GM21717 (cell line): ENCODE results near the gene ANKRD7.
"Not testable (repeated sequence)": the region's sequence is repeated elsewhere in the genome, so short reads cannot be mapped to it uniquely, and the experiment has no call there.

Experiments used
- ATAC-seq: cut with Tn5 transposase; IDR thresholded peaks from one replicate; pipeline ENCODE4 v1.9.1; 2021; ENCODE audit warnings: mild to moderate bottlenecking, moderate library complexity; ENCODE audit not compliant: unreplicated experiment

ANKRD7 gene

DNA sequence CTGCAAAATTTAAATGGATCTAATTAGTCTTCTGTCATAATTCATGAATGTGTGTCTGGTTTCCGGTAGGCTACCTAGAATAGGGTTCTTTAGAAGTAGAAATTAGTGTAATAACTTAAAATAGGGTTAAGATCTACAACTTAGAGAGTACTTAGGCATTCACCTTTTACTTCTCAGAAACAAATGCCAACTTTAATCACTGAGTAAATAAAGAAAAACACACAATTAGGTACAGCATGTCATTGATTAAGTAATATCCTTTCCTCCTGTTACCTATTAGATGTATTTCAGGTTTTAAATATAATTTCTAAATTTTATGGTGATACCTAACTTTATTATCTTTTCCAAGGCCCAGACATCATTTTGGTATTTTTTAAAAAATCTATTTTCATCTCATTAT, 9.3 kb downstream of the ANKRD7 start:
- ATAC-seq: no peak

DNA sequence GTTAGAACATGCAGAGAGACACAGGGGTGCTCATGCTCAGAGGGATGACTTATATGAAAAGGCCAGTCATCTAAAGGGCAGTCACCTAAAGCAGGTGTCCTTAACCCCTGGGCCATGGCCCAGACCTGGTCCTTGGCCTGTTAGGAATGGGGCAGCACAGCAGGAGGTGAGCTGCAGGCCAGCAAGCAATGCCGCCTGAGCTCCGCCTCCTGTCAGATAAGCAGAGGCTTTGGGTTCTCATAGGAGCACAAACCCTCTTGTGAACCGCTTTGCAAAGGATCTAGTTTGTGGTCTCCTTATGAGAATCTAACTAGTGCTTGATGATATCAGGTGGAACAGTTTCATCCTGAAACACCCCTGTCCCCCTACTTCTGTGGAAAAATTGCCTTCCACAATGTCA, 14.5 kb downstream of the ANKRD7 start:
- ATAC-seq: no peak

DNA sequence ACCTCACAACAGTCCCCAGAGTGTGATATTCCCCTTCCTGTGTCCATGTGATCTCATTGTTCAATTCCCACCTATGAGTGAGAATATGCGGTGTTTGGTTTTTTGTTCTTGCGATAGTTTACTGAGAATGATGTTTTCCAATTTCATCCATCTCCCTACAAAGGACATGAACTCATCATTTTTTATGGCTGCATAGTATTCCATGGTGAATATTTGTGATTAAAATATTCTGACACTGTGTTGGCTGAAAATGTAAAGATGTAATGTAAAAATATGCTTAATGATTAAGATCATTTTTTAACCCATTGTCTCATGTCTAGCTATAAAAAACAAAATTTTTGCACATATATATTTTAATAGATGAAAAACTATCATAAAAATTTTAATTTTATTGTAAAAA, 15.8 kb downstream of the ANKRD7 start:
- ATAC-seq: not testable (repeated sequence)

DNA sequence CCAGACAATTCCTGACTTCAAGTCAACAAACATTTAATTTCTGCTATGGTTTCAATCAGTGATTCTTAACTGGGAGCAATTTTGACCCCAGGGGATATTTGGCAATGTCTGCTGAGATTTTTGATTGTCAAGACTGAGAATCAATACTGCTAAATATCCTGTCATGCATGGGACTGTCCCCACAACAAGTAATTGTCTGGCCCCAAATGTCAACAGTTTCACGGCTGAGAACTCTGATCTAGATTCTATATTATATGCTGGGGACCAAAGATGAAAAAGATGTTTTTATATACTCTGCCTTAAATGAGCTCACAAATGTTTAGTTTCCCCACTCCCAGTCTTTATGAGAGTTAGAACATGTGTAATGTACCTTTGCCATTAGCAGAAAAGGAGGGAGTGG, 19.2 kb downstream of the ANKRD7 start:
- ATAC-seq: no peak

DNA sequence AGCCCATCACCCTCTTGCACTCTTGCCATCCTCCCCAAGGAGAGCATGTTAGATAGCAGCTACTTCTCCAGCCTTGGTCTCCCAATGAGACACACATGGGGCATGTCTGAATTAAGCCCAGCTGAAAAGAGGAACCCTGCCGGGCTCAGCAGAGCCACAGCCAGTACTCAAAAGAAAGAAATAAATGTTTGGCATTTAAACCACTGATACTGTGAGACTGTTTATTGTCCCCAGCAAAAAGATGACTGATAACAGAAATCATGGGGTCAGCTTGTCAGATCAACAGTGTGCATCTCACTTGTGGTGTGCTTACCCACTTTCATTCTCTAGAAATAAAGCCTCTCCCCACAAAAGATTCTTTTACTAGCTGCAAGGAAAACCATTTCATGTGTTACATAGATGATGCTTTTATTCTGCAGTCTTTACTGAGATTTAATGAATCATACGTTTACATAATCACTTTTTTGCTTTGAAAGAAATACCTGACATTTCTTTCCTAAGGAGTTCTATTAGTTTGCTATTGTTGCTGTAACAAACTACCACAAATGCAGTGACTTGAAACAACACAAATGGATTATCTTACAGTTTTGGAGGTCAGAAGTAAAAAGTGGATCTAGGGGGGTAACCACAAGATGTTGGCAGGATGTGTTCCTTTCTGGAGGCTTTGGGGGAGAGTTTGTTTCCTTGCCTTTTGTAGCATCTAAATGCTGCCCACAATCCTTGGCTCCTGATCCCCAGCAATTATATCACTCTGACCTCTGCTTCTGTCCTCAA, 20.9 kb downstream of the ANKRD7 start:
- ATAC-seq: no peak

DNA sequence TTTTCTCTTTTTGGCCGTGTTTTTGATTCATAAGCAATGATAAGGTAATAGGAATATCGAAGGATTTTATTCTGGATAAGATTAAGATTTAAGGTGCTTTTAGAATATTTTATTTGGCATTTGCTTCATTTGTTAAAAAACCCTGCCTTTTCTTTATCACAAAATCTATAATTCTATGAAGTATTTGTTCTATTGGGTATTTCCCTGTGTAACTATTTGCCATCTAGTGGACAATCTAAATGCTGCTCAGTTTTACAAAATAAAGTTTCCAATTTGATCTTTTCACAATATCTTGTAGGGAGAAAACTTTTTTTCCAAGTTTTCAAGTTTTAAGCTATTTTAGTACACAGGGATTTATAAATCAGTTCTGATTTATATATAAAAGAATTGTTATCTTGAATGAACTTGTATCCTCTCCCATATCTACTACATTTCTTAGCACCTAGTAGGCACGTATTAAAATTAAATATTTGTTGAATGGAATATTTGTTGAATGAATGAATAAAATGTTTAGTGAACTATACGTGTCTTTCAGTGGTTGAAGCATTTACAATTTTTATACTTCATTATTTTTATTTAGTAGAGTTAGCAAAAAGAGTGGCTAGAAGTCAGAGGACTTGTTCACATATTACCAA, 26.5 kb downstream of the ANKRD7 start:
- no peak for ATAC-seq

DNA sequence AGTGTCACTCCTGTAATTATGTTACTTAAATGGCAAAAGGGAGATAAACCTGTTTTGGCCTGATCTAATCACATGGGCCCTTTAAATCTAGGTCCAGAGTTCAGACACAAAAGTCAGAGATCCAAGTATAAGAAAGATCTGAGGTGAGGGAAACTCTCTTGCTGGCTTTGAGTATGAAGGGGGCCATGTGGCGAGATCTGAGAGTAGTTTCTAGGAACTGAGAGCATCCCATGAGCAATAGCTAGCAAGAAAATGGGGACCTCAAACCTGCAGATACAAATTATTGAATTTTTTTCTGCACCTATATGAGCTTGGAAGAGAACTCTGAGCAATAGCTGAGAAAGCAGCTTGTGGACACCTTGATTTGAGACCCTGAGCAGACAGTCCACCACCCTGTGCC, 27.6 kb downstream of the ANKRD7 start:
- no peak for ATAC-seq

DNA sequence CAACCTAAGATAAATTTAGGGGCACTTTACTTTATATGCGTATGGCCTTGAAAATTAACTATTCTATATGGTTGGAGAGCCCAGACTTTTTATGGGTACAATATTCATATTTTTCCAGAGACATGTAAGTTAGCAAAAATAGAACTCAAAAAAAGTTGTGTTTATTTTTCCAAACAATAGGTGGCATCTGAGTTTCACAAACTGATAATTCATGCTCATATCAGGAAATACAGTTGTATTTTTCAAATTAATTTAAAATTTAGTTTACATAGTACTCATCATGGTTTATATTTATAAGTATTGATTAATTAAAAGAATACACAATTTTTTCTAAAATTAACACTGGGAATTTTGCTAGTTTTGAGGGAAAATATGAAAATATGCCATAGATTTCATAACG, 34.6 kb downstream of the ANKRD7 start:
- no peak for ATAC-seq

DNA sequence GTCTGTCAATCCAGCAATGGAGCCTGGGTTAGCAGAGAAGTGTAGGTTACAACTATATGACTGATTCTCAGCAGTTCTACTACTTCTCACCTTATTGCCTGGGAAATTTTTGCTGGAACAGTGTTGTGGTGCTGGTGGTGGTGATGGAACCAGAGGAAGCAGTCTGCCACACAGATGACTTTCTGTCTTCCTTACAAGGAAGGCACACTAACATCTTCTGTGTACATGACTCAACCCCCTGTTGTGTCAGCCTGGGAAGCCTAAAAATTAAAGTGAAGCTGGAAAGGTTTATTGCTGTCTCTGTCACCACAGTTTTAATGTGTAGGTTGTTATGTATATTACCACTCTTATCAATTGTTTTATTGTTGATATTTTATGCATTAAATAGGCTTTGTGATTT, 40.3 kb downstream of the ANKRD7 start:
- ATAC-seq: no peak

DNA sequence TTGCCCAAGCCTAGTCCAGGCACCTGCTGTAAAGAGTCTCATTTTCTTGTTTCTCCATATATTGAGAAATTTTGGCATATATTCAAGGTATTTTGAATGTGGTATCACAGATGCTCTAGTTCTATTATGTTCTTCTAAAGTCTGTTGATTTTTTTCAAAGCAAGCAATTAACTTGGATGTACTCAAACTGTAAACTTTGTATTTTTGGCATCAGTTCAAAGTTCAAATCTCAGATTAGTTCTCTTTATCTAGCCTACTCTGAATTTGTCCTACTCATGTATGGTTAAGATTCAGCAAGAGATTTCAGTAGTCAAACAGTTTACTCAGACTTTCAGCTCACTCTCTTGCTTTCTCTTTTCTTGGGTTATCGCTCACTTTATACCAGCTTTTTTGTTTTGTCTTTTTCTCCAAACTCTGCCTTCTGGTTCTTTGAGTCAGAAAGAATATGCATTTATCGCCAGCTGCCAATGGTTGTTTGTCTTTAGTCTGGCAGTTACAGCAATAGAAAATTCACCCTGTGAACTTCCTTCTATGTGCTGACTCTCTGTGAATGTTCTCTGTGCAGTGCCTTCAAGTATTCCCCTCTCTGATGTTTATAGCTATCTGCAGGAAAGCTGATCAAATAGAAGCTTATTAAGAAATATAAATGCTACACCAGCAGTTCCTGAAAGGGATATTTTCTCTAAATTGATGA, 56.0 kb downstream of the ANKRD7 start:
- no peak for ATAC-seq

DNA sequence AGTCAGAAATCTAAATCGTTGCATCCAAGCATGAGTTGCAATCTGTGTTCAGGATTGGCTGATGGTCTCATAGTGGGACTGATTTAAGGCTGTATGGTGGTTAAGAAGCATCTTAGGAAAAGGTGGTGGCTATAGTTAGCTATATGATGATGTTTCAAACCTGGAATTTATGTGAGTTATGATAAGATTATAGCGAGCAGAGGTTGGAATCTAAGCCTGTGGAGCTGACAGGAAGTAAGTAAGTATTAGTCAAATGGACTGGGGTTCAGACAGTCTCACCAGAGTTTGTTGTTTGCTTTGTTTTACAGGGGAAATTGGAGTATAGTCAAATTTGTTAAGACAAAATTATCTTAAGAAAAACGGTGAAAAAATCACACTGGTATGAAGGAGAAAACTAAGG, 56.7 kb downstream of the ANKRD7 start:
- no peak for ATAC-seq

DNA sequence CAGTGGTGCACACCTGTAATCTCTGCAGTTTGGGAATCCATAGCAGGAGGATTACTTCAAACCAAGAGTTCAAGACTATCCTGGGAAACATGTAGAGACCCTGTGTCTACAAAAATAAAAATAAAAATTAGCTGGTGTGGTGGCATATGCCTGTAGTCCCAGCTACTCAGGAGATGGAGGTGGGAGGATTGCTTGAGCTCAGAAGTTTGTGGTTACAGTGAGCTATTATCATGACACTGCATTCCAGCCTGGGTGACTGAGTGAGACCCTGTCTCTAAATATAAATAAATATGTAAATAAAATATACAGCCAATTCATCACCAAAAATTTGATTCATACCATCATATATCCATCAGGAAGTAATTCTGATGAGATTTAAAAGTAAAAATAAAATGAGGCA, 60.9 kb downstream of the ANKRD7 start:
- ATAC-seq: no peak

DNA sequence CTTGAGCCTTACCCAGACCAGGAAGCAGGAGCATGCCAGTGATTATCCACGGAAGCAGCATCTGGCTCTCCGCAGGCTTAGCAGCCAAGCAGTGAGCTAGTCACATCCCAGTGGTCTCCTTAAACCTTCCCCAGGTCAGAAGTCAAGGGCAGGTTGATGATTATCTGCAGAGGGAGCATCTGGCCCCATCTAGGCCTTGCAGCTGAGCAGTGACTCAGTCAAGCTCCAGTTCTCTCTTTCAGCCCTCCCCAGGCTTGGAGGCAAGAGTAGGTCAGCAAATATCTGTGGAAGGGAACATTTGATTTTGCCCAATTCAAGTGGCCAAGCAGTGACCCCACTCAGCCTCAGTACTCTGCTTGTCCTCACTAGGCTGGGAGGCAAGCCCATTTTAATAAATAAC, 61.6 kb downstream of the ANKRD7 start:
- ATAC-seq: no peak

DNA sequence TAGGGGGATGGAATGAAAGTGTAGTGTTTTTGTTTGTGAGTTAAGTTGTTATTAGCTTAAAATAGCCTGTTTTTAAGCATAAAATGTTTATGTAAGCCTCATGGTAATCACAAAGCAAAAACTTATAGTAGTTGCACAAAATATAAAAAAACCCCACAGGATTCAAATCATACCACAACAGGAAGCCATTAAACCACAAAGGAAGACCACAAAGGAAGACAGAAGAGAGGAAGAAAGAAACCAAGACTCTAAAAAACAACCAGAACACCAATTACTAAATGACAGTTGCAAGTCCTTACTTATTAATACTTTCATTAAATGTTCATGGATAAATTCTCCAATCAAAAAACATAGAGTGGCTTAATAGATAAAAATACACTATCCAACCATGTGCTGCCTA, 63.6 kb downstream of the ANKRD7 start:
- peak; percentile 85 for ATAC-seq

DNA sequence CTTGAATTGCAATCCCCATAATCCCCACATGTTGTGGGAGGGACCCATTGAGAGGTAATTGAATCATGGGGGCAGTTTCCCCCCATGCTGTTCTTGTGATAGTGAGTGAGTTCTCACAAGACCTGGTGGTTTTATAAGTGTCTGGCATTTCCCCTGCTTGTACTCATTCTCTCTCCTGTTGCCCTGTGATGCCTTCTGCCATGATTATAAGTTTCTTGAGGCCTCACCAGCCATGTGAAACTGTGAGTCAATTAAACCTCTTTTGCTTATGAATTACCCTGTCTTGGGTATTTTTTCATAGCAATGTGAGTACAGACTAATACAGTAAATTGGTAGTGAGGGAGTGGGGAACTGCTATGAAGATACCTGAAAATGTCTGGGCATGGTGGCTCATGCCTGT, 65.0 kb downstream of the ANKRD7 start:
- no peak for ATAC-seq
